ENCODE measurements around the gene CREB3L2.

The CREB3L2 gene

DNA sequence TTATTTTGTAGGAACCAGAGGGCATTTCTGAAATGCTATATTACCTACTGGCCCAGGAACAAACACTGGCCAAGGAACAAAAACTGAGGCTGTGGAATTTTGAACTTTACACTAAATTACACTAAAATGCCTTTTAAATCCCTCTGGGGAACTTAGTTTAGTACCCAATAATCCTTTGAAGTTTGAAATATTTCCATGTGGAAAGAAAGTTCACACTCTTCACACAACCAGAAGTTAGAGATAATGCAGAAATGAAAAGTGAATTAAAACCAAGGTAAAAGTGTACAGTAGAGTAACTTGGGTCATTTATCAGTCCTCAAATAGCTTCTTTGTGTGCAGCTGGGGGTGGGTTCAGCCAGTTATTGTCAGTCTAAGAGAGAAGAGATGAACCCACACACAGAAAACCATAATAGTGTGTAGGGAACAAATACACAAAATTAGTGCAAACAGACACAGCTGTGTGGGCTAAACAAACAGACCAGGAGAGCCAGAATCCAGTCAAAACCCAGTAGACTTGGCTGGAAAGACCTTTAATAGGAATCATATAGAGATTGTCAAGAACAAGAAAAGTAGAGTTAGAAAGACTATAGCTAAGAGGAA, 108.6 kb downstream of the CREB3L2 start:
- DNase-seq, result no peak

DNA sequence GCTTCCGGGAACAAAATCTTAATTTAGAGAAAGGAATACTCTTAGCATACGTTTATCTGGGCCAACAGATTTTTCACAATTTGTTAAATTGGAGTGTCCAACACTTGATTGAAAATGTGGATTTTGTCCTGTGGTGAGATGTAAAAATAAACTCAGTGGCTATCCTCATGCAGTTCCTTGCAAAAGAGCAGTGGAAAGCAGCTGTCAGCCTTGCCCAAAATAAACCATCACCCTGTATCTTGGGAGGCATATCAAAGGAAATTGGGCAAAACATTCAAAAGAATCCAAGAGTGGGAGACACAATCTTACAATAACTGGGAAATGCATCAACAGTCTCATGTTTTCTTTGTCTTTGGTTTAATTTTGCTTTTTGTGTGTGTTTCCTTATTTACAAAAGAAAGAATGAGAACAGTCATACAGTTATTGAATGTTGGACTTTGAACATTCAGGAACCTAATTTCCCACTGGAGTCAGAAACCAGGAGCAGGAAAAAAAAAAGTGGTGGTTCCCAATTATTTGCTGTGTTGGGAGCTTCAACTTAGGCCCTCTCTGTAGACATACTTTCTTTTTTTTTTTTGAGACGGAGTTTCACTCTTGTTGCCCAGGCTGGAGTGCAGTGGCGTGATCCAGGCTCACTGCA, 110.8 kb downstream of the CREB3L2 start:
- no peak for DNase-seq

GRCh38 chr7:137890449-137890921, 111.4 kb downstream of the CREB3L2 start:
- no peak for DNase-seq

DNA sequence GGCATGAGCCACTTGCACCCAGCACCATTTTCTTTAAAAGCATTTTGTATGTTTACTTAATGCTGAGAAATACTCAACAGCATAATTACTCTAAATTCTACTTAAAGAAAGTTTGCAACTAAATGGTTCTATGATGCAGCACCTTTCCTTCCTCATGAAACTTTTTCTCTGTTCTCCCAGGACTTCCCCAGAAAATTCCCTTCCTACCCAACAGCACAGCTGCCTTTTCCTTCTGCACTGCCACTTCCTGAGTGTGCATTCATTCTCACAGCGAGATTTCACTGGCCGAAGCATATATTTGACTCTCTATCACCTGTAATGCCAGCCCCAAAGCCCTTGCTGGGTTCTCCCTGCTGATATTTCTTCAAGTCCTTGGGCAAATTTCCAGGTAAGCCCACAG, 113.6 kb downstream of the CREB3L2 start:
- no peak for DNase-seq

- no peak for DNase-seq
Observed at GRCh38 chr7:137886746-137887145, 115.1 kb downstream of the CREB3L2 start.

DNA sequence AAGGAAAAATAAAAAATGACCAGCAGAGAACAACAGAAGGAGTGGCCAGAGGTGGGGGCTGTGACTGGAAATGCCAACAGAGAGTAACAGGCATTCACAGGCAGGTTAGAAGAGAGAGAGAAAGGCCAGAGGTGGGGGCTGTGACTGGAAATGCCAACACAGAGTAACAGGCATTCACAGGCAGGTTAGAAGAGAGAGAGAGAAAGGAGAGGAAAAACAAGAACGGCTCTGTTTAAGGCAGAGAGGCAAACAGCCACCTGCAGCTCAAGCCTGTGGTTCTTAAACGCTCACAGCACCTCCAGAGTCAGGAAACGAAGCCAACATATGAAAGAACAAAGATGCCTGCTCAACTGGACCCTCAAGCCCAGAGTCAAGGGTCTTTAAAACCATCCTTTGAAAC, 115.6 kb downstream of the CREB3L2 start:
- DNase-seq, result no peak

GRCh38 chr7:137885678-137886077, 116.2 kb downstream of the CREB3L2 start:
- DNase-seq, result no peak

GRCh38 chr7:137882806-137883205, 119.1 kb downstream of the CREB3L2 start:
- DNase-seq, result no peak

GRCh38 chr7:137882261-137882668, 119.6 kb downstream of the CREB3L2 start:
- no peak for DNase-seq

DNA sequence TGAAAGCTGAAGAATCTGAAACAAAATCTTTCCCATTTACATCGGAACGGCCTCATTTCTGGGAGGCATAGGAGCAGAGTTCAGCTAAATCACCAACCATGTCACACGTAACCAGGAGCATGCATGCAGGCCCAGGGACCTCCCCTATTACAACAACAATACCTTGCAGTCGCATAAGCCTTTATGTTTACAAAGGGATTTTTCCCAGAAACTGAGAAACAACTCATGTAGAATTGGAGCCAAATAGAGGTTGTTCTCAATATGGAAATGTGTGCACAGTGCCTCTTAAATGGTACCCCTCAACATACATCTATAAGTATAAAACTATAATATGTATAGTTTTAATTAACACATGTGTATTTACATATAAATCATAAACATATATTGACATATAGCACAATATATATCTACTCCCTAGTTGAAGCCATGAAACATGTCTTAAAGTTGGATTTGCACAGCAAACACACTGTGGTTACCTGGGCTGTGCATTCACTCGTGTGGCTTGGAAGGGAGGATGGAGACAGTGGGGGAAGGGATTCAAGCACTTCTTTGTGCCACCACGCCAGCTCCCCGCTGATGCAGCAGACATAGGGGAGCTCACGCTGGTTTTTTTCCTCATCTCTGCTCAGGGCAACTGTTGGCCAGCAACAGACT, 120.2 kb downstream of the CREB3L2 start:
- DNase-seq, result no peak

DNA sequence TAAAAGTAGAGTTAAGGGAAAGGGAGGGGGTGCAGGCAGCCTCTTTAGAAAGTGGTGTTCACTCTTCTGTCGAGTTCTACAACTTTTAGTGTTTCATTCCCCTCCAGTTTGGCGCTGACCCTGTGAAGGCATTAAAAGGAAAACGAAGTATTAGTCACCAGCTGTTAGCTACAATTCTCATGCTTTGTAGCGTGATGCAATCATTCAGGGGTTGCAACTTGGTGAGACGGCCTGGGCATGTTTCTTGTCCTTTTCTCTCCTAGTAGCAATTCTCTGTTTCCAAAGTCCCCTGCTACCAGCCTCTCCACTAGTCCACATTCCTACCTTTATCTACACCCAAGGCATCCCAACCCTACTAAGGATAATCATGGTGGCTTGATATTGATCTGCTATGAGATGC, 121.5 kb downstream of the CREB3L2 start:
- no peak for DNase-seq

- DNase-seq, result no peak
Observed at GRCh38 chr7:137879357-137880158, 122.3 kb downstream of the CREB3L2 start.

DNA sequence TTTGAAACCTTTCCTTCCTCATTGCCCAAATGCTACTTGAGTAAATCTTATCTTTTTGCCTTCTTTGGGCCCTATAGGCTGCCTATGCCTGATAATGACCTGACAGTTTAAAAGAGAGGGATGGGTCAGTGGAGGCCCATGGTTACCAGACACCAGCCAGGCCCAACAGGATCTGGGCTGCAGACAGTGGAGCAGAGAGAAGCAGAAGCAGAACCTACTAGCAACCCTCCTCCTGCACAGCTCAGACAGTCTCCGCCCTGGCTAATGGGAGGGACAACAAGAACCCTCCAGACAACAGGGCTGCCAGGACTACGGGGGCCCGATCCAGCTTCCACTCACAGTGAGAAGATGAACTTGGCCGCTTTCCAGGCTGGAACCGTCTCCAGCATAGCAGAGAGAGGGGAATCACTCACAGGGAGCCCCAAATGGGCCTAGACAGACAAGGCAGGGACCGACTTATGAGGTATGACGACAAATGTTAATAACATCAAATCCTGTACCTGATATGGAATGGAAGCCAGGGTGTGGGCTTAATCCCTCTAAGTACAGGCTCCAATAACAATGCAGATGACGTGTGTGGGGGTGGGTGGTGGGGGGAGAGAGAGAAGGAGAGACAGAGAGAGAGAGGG, 123.4 kb downstream of the CREB3L2 start:
- DNase-seq, result no peak

DNA sequence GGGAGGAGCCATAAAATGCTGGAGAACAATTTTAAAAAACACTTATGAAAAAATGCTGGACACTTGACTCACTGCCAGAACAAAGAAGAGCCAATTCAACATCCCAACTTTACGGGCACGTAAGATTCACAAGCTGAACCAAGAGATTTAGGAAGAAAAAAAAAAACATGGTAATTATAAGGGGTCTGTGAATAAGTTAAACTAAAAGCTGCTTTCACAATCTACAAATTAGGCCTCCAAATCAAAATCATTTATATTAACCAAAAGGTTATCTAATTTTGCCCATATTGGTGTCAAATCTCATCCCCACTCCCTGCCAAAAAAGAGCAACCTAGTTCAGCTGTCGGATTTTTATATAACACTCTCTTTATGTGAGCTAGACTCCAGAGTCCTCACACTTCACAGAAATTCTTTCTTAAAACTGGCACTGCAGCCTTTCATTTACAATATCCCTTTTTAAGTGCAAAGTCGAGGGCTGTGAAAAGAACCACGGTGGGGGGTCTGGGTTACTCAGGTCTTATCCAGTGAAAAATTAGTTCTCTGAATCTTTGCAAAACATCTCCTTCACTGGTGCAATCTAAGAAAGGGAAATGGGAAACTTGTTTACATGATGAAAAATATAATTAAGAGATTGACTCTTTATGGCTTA, 124.7 kb downstream of the CREB3L2 start:
- no peak for DNase-seq

DNA sequence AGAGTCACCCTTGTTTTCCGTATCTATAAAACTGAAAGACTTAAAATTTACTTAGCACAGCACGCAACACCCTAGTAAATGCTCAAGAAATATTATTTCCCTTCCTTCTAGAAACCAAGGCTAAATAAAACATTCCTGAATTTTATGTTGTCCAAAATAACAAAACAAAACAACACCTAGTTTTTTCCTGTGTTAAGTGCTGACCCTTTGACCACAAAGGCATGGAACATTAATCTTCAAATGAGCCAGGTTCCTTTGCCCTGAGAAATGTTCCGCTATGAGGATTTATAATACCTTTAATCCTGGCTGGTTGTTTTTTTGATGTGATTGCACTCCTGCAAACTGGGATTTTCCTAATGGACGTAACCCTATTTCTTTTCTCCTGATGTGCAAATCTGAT, 126.1 kb downstream of the CREB3L2 start:
- no peak for DNase-seq

DNA sequence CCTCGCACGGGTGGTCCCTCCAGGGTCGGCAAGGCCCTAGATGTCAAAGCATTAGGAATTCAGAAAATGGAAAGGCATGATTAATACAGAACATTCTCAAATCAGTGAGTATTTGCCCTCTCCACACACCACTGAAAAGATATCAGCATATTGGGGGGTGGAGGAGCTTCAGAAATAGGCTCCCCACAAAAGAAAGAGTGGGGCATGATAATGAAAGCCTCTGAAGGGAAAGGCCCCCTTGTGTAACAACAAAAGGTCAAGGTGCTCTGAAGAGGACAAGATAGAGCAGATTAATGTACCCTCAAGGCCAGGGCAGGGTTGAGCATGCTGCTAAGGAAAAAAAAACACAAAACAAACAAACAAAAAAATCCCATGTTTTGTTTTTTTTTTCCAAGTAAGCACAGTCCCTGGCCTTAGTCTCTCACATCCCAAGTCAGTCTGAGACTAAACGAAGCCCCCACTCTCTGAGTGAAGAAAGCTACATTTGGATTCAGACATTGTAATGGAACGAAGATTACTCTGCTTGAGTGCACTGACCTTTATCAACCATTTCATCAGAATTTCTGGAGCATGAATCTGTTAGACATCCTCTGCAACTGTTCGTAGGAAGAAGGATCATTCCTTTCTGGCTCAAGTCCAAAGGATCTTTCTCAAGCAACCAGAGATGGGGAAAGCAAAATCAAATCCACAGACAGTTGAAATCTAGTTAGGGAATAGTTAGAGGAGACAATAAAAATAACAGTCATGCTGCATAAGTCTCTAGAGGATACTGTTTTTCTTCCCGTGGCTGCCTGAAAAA, 127.7 kb downstream of the CREB3L2 start:
- DNase-seq, result no peak

- no peak for DNase-seq
Observed at GRCh38 chr7:137873524-137873923, 128.4 kb downstream of the CREB3L2 start.

DNA sequence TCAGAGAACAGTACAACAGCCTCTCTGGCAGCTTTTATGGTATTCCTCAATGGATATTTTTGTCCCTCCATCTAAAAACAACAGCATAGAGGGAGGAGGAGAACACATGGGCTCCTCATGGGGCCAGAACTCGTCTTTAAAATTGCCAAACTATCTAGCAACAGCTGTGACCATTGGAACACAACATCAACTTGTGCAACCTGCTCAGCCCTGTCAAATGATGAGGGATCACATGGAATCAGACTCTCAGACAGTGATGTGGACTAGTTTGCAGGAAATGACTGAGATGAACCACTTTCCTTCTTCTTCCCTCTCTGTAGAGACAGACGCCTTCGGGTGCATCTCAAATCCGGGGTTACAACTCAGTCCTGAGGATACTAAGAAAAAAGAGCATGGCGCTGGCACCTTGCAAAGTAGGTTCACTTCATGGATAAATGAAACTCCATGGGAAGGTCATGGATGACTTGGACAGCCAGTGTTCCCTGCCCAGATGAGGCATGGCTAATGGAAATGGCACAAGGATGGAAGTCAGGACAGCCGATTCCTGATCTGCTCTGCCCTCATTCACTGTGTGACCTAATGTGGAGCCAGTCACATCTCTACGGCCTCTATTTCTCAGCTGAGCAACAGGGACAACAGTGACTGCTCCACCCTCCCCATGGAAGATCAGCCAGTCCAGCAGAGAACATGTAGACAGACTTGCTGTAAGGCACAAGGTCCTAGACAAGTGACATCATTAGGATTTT, 130.5 kb downstream of the CREB3L2 start:
- no peak for DNase-seq

- DNase-seq, result no peak
Observed at GRCh38 chr7:137870684-137871083, 131.2 kb downstream of the CREB3L2 start.

DNA sequence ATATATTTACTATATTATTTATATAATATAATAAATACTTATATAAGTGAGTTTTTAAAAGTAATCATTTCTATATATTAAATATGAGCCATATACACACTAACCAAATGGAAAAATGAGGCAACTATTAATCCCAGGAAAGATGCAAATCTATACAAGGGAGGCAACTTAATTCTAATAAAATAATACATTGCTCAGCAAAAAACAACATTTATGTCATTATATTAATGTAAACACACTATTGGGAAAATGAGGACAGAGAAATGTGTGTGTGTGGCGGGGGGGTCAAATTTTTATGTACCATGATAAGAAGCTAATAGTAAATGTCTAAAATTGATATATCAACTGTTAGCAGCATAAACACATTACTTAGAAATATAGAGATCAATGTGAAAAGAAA, 131.8 kb downstream of the CREB3L2 start:
- DNase-seq, result no peak

DNA sequence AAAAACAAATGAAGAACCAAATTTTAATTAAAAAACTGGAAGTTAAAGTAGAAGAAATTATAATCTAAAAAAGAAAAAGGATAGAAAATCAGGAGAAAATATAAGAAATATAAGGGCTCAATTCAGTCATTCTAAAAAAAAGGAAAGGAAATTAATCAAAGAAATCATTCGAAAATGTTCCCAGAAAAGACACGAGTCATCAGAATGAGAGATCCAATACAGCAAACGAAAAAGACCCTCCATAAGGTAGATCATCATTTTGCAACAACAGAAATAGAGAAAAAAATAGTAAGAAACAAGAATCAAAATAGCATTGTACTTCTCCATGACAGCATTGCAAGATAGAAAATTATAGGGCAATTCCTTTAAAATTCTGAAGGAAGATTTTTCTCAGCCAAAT, 132.6 kb downstream of the CREB3L2 start:
- DNase-seq, result no peak
